NCI-H2029 treated with DMSO at 0.1 percent for 48 hours (cell line): ENCODE measurements around the gene TRMT44.

ENCODE experiments used
- DNase-seq: peaks from one replicate; lab custom pipeline; 2025; lab: John Stamatoyannopoulos, UW

TRMT44 gene, protein sequence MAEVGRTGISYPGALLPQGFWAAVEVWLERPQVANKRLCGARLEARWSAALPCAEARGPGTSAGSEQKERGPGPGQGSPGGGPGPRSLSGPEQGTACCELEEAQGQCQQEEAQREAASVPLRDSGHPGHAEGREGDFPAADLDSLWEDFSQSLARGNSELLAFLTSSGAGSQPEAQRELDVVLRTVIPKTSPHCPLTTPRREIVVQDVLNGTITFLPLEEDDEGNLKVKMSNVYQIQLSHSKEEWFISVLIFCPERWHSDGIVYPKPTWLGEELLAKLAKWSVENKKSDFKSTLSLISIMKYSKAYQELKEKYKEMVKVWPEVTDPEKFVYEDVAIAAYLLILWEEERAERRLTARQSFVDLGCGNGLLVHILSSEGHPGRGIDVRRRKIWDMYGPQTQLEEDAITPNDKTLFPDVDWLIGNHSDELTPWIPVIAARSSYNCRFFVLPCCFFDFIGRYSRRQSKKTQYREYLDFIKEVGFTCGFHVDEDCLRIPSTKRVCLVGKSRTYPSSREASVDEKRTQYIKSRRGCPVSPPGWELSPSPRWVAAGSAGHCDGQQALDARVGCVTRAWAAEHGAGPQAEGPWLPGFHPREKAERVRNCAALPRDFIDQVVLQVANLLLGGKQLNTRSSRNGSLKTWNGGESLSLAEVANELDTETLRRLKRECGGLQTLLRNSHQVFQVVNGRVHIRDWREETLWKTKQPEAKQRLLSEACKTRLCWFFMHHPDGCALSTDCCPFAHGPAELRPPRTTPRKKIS

DNA sequence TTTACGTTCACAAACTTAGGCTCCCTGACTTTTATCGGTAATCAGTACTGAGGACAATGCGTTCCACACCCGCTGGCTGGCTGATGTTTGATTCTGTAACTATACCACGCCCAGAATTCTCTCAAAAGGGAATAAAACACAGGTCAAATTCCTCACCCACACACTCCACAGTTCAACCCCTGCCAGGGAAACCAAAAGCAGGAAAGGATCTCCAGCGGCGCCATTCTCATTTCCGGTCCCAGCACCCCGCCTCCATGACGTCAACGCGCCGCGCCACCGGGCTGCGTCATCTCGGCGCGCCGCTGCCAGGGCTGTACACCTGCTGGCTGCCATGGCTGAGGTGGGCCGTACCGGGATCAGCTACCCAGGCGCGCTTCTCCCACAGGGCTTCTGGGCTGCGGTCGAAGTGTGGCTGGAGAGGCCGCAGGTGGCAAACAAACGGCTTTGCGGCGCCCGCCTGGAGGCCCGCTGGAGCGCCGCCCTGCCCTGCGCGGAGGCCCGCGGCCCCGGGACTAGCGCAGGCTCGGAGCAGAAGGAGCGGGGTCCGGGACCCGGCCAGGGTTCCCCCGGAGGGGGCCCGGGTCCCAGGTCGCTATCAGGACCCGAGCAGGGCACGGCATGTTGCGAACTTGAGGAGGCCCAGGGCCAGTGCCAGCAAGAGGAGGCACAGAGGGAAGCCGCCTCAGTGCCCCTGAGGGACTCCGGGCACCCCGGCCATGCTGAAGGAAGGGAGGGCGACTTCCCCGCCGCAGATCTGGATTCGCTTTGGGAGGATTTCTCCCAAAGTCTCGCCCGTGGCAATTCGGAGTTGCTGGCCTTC lies at the start of gene TRMT44, which contains the start of gene ACOX3:
Gene TRMT44, plus strand, starts transcription at position 286 of the 820 bp plus-strand sequence. Its CDS starts 46 bp downstream, at position 332.
Gene ACOX3, minus strand, starts transcription at position 232 of the 820 bp plus-strand sequence. CDS start 24,202 bp downstream, outside the sequence.
- DNase-seq: peak; percentile 49

DNA sequence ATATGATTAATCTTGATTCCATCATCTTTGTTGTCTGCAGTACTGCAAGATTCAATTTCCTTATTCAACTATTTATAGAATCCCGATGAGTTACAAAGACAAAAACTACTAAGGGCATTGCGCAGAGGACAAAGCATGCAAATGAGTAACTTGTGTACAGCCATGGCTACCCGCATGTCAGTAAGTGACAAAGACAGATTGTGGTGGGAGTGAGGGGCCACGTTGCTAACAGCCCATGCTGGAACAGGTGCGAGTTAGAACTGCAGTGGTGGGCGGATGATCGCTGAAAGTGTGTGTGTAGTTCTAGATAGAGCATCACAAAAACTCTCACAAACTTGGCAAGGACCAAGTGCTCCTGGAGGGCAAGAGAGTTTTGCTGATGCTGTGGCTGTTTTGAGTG lies 49.5 kb upstream of the TRMT44 start:
- DNase-seq: no peak

DNA sequence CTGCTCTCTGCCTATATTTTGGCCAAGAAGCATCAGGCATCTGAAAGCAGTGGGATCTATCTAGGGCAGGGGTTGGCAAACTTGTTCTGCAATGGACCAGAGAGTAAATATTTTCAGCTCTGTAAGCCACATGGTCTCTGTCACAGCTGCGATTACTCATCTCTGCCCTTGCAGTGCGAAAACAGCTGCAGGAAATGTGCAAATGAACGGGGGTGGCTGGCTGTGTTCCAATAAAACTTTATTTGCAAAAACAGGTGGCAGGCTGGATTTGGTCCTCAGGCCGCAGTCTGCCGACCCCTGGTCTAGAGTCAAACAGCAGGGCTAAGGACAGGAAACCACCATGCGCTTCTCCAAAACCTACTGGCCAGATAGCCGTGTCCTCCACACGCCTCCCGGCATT lies 48.6 kb upstream of the TRMT44 start:
- no peak for DNase-seq

DNA sequence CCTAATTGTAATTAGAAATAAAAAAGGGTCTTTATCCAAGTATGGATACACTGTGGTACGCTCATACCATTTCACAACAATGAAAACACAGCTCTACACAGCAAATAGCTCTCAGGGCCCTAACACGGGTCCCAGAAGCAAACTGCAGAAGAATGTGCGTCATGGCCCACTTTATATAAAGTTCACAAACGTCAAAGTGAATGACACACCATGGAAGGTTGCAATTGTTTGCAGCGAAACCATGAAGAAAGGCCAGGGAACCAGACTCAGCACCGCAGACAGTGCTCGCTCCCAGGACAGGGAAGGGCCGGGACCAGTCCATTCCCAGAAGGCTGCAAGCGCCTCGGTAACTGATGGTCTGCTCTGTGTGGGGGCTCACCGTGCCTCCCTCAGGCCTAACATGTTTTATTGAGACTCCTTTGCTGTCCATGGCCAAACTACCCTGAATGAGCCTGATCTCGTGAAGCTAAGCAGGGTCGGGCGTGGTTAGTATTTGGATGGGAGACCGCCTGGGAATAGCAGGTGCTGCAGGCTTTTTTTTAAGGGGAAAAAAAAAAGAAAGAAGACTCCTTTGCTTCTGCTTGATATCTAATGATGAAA lies 47.9 kb upstream of the TRMT44 start:
- DNase-seq: no peak

DNA sequence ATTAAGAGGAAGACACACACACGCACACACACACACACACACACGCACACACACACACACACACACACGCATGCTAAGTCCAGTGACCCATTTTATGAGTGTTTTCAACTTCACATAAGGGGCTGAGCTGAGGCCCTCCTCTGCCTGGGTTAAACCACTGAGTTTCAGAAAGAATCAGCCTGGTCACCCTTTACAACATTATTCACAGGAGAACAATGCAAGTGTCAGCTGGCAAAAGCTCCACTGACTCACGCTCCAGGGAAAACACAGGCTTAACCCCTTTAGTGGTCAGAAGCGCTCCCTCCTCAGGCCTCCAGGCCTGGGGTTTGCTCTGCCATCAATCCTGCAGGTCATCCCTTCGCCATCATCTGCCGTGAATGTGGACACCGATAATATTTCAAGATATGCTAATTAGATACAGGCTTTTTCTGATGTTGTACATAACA lies 47.0 kb upstream of the TRMT44 start:
- no peak for DNase-seq

DNA sequence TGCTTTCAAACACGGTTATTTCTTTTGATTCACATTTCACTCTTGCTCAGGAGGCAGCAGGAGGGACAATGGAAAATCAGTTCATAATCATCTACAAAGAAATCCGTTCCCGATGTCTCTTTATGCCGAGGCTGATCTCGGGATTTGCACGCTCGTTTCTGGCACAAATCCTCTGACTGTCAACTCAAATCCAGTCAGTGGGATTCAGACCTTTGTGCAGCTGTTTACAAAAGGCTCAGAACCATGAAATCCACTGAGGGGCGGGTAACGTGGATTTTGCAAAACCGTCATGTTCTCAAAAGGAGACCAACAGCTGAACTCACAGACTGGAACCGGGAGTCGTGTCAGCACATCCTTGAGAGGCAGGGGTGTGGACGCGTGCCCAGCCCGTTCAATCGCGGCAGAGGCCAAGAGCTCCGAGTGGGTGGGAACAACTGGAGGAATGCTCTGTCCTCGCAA lies 46.5 kb upstream of the TRMT44 start:
- no peak for DNase-seq

DNA sequence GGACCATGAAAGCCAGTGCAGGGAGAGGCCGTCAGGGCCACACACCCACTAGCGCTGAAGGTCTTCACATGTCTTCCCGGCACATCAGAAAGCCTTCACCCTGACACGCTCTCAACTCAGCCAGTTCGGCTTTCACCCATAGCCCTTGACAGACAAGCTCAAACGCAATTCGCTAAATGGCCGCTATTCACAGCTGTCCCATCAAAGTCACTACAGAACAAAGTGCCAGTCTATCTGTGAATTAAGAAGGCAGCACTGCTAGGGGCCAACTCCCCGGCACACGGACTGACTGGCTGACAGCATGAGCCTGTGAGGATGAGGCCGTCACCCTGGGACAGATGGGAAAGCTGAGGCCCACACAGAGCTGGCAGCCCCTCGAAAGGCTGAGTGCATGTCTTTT lies 45.8 kb upstream of the TRMT44 start:
- no peak for DNase-seq

DNA sequence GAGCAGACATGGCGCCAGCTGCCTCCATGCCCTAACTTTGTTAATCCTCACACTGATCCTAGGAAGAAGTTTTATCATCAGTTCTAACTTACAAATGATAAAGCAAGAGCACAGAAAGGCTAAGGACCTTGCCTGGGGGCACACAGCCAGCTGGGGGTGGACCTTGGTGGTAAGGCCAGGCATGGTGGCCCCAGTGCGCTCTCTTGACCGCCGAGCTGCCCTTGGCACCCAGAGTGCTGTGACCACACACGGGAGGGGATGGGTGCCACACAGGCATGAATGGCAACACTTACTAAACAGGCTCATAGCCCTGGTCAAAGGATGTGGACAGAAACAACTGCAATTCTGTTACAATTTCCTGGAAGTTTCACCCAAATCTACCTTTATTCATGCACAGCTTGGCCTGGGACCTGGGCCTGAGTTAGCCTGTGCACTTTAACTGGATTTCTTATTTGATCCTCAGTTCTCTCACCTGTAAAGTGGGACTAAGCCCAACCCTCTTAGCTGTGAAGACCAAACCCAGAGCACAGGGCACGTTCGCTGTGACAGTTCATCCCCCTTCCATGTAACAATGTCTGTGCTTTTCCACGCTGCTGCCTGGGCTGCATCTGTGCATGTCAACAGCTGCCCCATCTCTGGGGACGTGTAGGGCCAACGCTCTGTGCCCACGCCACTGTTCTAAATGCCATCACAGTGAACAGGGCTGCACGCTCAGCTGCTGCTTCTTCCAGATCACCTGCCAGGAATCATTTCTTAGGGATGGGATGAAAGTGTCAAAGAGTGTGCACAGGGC lies 44.9 kb upstream of the TRMT44 start:
- no peak for DNase-seq

DNA sequence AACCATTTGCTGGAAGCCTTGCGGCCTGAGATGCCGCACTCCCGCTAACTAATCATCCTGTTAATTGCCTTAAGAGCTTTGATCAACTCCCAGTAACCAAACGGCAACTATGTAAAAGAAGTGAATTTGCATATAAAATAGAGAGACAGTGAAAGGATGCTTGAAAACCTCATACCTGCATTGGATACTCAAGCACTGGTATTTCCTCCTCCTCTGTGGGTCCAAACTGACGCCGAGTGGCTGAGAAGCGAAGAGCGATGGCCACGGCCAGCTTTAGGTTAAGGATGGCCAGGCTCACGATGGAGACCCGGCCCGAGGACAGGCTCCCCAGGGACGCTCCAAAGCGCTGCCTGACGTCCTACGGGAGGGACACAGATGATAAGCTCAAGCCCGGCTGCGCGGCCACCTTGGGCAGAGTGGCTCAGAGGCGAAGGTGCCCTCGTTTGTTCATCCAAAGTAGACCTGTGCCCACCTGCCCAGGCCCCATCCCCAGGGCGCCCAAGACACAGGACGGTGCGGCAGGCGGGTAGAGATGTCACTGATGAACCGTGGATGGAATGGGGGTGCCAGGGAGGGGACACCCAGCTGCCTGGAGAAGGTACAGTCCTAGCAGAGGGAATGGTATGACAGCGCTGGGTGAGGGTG lies 43.7 kb upstream of the TRMT44 start:
- DNase-seq: no peak

DNA sequence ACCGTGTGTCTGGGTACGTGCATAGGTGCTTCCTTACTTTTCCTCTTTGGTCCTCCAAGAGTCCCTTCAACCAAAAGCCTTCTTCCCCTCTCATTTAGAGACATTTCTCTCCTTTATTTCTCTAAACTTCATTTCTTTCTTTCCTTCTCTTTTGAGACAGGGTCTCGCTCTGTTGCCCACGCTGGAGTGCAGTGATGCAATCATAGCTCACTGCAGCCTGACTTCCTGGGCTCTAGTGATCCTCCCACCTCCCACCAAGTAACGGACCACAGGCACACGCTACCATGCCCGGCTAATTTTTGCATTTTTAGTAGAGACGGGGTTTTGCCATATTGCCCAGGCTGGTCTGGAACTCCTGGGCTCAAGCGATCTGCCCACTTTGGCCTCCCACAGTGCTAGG lies 42.2 kb upstream of the TRMT44 start:
- no peak for DNase-seq

DNA sequence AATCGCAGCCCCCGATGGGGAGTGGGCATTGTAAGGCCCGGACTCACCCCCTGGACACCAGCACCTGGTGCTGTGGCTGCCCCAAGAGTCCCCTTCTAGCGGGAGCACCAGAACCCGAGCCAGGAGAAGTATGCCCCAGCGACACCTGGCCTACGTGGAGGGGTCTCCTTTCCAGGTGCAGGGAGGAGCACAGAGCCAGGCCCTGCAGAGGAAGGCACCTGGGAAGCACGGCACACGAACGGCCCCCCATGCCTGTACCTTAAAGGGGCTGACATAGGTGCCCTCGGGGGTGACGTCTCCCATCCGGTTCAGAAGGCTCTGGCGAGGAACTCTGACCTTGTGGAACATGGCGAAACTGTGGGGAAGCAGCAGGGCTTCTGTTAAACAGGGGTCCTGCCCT lies 41.3 kb upstream of the TRMT44 start:
- no peak for DNase-seq

DNA sequence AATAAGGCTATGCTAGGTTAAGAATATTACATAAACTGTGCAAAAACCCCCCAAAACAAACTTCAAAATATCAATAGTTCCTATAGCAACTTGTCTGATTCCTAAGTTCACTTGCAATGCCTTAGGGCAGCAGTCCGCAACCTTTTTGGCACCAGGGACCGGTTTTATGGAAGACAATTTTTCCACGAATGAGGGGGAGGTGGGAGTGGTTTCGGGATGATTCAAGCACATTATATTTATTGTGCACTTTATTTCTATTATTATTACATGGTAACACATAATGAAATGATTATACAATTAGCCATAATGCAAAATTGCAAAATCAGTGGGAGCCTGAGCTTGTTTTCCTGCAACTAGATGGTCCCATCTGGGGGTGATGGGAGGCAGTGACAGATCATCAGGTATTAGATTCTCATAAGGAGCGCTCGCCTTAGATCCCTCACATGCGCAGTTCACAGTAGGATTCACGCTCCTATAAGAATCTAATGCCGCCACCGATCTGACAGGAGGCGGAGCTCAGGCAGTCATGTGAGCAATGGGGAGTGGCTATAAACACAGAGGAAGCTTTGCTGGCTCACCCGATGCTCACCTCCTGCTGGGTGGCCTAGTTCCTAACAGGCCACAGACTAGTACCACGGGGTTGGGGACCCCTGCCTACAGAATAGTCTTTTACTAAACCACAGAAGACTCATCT lies 39.8 kb upstream of the TRMT44 start:
- no peak for DNase-seq

DNA sequence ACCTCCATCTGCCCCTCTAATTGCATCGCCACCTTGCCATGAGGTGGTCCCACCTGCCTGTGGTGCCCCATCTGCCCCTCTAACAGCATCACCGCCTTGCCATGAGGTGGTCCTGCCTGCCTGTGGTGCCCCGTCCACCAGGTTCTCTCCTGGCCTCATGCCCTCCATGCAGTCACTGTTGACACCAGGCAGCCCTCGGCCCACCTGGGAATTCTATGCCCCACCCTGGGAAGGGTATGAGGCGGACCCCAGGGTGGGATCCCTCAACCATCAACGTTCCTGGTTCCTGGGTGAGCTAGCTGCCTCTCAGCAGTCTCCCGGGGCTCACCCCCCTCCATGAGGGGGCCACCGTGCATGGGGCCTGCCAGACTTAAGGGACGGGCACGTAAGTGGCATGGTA lies 38.9 kb upstream of the TRMT44 start:
- no peak for DNase-seq

DNA sequence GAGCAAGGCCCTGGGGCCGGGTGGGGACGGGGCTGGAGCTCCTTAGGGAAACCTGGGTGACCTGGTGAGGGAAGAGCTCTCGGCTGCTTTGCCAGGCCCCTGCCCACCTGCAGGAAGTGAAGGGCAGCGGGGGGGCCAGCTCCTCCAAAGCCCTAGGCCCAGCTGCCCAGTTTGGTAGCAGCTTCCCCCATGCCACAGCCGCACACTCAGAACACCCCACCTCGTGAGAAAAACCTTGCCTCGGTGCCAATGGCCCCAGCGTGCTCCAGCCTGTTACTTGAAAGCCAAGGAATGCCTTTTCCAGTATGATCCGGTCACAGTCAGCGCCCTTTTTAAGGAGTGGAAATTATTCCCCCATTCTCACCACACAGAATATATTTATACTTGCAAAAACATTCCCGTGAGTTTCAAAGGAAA lies 38.4 kb upstream of the TRMT44 start:
- DNase-seq: no peak

DNA sequence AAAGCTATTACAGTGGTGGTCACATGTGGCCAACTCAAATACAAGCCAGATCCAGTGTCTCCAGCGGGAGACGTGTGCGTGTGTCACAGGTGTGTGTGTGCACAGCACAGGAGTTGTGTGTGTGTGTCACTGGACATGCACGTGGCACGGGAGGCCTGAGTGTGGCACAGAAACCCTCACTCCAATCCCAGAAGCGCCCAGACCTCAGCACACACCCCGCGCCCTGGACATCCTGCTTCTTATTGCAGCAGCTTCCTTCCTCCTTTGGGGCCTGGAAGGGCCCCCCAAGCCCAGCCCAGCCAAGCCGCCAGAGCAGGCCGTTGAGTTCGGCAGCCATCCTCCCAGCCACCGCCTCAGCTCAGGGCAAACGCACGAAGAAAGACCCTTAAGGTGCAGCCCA lies 37.9 kb upstream of the TRMT44 start:
- DNase-seq: no peak

DNA sequence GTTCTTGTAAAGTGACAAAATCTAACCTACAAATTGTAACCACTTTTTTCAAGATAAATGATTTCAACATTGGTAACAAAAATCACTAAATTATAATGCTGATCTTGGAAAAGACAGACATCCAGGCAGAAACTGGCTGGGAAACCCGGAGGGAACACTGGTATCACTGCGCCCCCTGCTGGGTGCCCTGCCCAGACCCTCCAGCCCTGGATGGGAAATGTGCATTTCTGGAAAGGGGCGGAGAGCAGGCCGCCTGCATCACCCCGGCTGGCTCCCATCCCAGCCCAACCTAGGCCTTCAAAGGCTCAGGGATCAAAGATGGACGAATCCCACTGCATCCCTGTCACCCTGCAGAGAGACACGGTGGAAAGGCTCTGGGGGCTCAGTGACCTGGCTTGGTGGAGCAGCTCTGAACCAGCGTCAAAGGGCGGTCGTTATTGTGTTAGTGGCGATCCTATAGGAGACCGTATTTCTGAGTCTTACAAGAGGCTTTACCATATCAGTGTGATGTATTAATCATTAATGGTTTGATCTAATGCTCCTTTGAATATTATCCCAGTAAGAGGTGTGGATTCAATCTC lies 37.3 kb upstream of the TRMT44 start:
- peak; percentile 32 for DNase-seq

DNA sequence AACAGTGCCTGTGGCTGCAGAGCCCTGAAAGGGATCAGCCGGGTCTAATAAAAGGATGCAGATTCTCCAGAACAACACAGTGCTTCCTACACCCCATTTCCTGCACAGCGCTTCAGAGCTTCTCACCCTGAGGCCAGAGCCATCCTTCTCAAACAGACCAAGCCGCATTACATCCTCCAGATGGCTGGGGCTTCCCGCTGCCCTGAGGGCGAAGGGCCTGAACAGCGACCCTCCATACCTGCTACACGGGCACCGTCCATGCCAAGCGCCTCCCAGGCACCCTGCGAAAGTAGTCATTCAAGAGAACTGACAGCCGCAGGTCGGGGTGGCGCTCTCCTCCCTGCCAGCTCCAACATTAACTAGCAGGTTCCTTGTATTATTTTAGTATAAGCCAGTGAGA lies 36.6 kb upstream of the TRMT44 start:
- DNase-seq: no peak

DNA sequence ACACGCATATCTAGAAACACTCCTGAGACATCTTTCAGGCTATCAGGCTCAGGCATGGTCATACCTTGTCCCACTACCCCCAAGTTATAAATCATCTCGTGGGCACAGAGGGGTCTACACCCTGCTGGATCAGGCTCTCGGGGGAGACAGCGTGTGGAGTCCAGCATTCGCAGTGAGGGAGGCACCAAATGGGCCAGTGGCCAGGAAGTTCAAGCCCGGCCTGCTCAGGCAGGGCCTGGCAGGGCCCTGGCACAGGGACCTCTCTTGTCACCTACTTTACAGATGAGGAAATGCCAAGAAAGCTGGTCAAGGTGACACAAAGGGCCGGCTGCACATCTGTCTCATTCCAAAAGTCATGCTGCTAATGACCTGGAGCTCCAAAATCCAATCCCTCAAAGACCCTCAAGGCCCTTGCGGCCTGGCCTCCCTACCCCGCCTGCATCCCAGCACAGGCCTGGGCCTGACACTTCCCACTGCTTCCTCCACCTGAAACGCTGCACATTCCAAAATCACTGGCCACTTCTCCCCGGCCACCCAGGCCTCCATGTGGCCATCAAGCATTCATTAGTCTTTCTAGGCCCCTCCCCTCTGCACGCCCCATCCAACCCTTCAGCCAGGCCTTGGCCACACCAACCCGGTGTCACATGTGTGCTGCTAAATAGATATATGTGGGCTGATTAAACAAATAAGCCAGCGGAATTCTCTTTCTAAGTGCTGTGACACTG lies 35.6 kb upstream of the TRMT44 start:
- DNase-seq: no peak

DNA sequence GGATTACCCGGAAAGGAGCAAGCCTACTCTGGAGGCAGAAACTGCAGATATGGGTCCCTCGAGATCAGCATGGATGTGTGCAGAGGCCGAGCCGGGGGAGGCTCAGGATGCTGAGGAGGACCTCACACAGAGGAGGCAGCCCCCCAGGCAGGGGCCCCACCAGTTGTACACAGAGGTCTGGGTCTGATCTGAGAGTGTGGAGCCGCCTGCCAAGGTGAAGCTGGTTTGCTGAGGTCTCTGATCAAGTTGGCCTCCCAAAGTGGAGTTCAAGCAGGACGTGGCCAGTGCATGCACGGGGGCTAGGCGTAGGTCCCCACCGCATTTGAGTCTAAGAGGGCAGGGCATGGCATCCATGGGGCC lies 35.1 kb upstream of the TRMT44 start:
- DNase-seq: no peak
